ENCODE measurements around the gene LRRC10.

Gene LRRC10

DNA sequence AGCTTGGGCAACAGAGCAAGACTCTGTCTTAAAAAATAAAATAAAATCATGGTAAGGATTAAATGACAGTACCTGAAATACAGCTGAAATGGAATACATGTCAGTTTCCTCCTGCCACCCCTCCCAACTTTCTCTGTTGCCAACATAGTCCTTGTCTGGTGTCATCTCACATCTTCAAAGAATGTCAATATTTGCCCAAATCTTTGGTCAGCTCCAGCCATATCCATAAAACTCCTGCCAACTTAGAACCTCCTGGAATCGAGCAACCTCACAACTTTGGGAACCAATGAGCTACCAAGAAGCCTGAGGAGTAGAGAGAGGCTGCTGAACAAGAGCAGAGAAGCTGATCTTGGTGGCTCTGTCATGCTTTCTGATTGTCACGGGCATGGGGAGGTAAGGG is 10.8 kb upstream of the LRRC10 start:
- DNase-seq (ENCODE audit: low read depth) = no peak
- no peak overlapping the region for H3K4me3 ChIP-seq (replicated peaks; ENCODE audit: low read depth, low read length)
- TF ChIP-seq, protein P1, sequence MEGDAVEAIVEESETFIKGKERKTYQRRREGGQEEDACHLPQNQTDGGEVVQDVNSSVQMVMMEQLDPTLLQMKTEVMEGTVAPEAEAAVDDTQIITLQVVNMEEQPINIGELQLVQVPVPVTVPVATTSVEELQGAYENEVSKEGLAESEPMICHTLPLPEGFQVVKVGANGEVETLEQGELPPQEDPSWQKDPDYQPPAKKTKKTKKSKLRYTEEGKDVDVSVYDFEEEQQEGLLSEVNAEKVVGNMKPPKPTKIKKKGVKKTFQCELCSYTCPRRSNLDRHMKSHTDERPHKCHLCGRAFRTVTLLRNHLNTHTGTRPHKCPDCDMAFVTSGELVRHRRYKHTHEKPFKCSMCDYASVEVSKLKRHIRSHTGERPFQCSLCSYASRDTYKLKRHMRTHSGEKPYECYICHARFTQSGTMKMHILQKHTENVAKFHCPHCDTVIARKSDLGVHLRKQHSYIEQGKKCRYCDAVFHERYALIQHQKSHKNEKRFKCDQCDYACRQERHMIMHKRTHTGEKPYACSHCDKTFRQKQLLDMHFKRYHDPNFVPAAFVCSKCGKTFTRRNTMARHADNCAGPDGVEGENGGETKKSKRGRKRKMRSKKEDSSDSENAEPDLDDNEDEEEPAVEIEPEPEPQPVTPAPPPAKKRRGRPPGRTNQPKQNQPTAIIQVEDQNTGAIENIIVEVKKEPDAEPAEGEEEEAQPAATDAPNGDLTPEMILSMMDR (IDR thresholded peaks at IDR 0.05; ENCODE audit: low read length, missing control alignments) = no peak

- TF ChIP-seq, protein P1 (IDR thresholded peaks at IDR 0.05; ENCODE audit: low read length, missing control alignments) = no peak
- no peak overlapping the region for H3K4me3 ChIP-seq (replicated peaks; ENCODE audit: low read depth, low read length)
- DNase-seq (ENCODE audit: low read depth) = no peak
These were observed 10.2 kb upstream of the LRRC10 start for GRCh38 chr12:69620921-69621320.

GRCh38 chr12:69620077-69620476 is 9.4 kb upstream of the LRRC10 start:
- TF ChIP-seq, protein P1 (IDR thresholded peaks at IDR 0.05; ENCODE audit: low read length, missing control alignments) = no peak
- no peak for DNase-seq (ENCODE audit: low read depth)
- H3K4me3 ChIP-seq (replicated peaks; ENCODE audit: low read depth, low read length) = no peak overlapping the region

DNA sequence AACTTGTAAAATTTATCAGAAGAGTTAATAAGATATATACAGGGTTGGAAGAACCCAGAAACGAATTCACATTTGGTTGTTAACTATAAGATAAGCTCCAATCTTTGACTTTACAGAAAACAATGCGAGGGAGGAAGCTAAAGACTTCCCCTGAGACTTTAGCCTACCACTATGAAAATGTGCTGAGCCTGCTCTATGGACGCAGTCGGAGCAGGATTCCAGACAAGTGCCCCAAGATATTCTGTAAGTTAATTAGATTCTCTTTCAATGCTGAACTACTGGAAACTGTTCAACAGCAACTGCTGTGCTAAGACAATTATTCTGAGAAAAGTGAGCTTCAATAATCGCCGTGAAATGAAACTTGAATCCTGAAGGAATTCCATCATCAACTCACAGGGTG is 8.3 kb upstream of the LRRC10 start:
- no peak overlapping the region for H3K4me3 ChIP-seq (replicated peaks; ENCODE audit: low read depth, low read length)
- TF ChIP-seq, protein P1 (IDR thresholded peaks at IDR 0.05; ENCODE audit: low read length, missing control alignments) = no peak
- peak; percentile 35 for DNase-seq (ENCODE audit: low read depth)

DNA sequence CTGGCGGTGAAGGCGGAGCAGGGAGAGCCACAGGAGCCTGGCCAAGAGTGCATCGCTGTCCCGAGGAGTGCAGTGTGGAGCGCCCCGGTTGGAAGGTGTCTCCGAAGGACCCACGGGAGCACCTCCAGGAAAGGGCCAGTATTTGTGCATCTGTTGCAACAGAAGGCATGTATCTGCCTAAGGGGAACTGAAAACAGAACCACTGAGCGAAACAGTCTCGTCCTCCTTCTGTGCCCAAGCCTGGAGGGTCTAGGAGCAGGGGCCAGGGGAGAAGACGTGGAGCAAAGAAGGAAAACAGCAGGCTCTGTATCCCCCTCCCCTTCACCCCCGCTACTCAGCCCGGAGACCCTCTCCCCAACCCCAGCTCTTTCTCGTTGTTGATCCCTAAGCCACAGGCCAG is 5.3 kb upstream of the LRRC10 start:
- no peak for DNase-seq (ENCODE audit: low read depth)
- TF ChIP-seq, protein P1 (IDR thresholded peaks at IDR 0.05; ENCODE audit: low read length, missing control alignments) = no peak

GRCh38 chr12:69613351-69613750 is 2.6 kb upstream of the LRRC10 start:
- TF ChIP-seq, protein P1 (IDR thresholded peaks at IDR 0.05; ENCODE audit: low read length, missing control alignments) = no peak
- DNase-seq (ENCODE audit: low read depth) = no peak
- no peak overlapping the region for H3K4me3 ChIP-seq (replicated peaks; ENCODE audit: low read depth, low read length)

More for the DNA sequence above, 5.3 kb upstream of the LRRC10 start:
- no peak overlapping the region for H3K4me3 ChIP-seq (replicated peaks; ENCODE audit: low read depth, low read length)

DNA sequence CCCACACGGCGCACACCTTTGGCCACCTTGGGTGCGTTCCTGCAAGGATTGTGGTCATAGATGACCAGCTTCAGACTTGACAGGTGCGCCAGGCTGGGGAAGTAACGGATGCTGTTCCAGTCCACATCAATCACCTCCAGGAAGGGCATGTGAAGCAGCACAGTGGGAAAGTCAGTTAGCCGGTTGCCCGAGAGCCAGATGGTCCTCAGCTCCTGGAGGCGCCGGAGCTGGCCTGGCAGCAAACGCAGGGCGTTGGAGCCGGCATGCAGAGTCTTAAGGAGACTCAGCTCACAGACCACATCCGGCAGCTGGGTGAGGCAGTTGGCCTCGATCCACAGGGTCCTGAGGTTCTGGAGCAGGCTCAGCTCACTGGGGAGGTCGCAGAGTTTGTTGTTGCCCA is 581 bp downstream of the LRRC10 start:
- TF ChIP-seq, protein P1 (IDR thresholded peaks at IDR 0.05; ENCODE audit: low read length, missing control alignments) = no peak
- H3K4me3 ChIP-seq (replicated peaks; ENCODE audit: low read depth, low read length) = no peak overlapping the region

More for the DNA sequence above, 581 bp downstream of the LRRC10 start:
- no peak for DNase-seq (ENCODE audit: low read depth)
